GM12891 (cell line): Measurements from ENCODE around the gene SSH2.
"Not testable (repeated sequence)": the region's sequence is repeated elsewhere in the genome, so short reads cannot be mapped to it uniquely, and the experiment has no call there.

ENCODE experiments used
- DNase-seq: peaks from one replicate; pipeline ENCODE4 v3.0.0; 2011; ENCODE audit warnings: low spot score; ENCODE audit not compliant: insufficient read length
- FAIRE-seq: peaks from 2 replicates; lab custom pipeline; 2011; peaks lifted over from hg19 to GRCh38; lab: Jason Lieb, UNC
- PAX5 ChIP-seq: IDR thresholded peaks from 2 replicates; pipeline ENCODE4 v1.6.1; 2011; ENCODE audit warnings: low read length, moderate library complexity, mild to moderate bottlenecking; ENCODE audit not compliant: insufficient read depth, severe bottlenecking
- POLR2A ChIP-seq: IDR thresholded peaks from 2 replicates; pipeline ENCODE4 v1.6.1; 2011; ENCODE audit warnings: low read depth, low read length, control low read depth
- POLR2AphosphoS5 ChIP-seq: IDR thresholded peaks from 2 replicates; pipeline ENCODE4 v1.6.1; 2011; ENCODE audit warnings: low read depth, low read length, control low read depth
- POU2F2 ChIP-seq: IDR thresholded peaks from 2 replicates; pipeline ENCODE4 v1.6.1; 2011; ENCODE audit warnings: low read depth, mild to moderate bottlenecking, control low read depth, low read length, moderate library complexity
- SPI1 ChIP-seq: IDR thresholded peaks from 2 replicates; pipeline ENCODE4 v1.6.1; 2011; ENCODE audit warnings: low read depth, low read length, control low read depth
- TAF1 ChIP-seq: IDR thresholded peaks from 2 replicates; pipeline ENCODE4 v1.6.1; 2011; ENCODE audit warnings: low read depth, low read length, control low read depth

SSH2 gene

DNA sequence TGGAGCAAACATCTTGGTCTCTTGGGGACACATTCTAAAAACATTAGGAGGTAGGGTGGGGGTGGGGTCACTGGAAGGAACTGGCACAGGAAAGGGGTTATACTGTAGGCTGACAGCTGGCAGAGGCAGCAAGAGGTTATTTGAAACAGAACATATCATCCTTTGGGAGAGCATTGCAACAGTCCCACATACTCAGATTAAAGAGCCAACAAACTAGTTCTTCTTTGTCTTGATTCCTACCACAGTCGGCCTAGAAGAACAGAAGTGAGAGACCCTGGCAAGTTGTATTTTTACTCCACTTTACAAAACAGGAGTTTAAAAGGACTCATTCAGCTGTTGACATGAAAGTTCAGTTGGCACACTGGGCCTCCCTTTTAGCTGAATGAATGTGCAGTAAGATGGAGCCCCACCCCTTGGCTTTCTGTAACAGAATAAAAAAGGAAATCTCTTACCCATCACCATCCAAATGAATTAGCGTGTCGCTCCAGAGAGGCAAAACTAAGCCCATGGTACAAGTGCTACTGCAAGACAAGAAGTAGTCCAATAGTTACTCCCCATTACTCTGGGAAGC, 252.7 kb downstream of the SSH2 start:
- FAIRE-seq (no peak), DNase-seq (no peak)
- peak; percentile 16; the same call in 1 of the 2 replicates for TF ChIP-seq SPI1
- no peak for TF ChIP-seq TAF1

DNA sequence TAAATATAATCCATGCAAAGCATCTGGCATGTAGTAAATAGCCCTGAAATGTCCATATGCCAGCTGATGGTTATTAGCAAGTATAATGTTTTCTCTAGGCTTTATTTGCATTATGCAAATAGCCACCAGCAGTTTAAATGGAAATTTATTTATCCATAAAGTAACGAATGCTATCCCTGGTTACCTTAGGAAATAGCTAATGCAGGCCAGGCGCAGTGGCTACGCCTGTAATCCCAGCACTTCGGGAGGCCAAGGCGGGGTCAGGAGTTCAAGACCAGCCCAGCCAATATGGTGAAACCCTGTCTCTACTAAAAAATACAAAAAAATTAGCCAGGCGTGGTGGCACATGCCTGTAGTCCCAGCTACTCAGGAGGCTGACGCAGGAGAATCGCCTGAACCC, 254.1 kb downstream of the SSH2 start:
- not testable (repeated sequence) for DNase-seq, FAIRE-seq

- no peak for DNase-seq
- peak; percentile 80 for FAIRE-seq
- TF ChIP-seq PAX5 (no peak), SPI1 (no peak), TAF1 (no peak), POLR2AphosphoS5 (no peak), POU2F2 (no peak), POLR2A (no peak)
Observed at GRCh38 chr17:29674281-29674680, 255.7 kb downstream of the SSH2 start.

GRCh38 chr17:29671661-29672060, 258.4 kb downstream of the SSH2 start:
- TF ChIP-seq SPI1 (no peak), POU2F2 (no peak), POLR2AphosphoS5 (no peak), PAX5 (no peak), POLR2A (no peak), TAF1 (no peak)
- no peak for DNase-seq
- no peak for FAIRE-seq

DNA sequence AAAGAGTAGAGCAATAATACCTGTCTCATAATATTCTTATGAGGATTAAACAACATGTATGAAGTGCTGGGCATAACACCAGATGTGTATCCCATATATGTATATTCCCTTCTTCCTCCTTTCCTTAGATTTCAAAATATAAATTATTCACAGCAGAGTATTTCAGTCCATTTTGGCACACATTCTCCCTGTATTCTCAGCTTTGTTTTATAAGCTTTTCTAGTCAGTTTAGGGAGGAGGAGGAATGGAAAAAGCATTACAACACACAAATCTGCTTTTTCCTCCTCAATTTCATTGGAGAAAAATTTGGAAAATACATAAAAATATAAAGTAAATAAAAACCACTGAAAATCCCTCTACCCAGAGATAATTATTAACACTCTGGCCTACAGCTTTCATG, 260.8 kb downstream of the SSH2 start:
- FAIRE-seq (no peak), DNase-seq (no peak)
- no peak for TF ChIP-seq SPI1
- no peak for TF ChIP-seq PAX5
- no peak for TF ChIP-seq TAF1
- no peak for TF ChIP-seq POLR2AphosphoS5
- TF ChIP-seq POU2F2, result no peak
- no peak for TF ChIP-seq POLR2A

GRCh38 chr17:29667969-29668368, 262.1 kb downstream of the SSH2 start:
- FAIRE-seq, result no peak
- TF ChIP-seq TAF1, result no peak
- TF ChIP-seq POLR2AphosphoS5, result no peak
- TF ChIP-seq POLR2A, result no peak
- TF ChIP-seq SPI1, result no peak
- no peak for TF ChIP-seq PAX5
- no peak for TF ChIP-seq POU2F2
- no peak for DNase-seq

DNA sequence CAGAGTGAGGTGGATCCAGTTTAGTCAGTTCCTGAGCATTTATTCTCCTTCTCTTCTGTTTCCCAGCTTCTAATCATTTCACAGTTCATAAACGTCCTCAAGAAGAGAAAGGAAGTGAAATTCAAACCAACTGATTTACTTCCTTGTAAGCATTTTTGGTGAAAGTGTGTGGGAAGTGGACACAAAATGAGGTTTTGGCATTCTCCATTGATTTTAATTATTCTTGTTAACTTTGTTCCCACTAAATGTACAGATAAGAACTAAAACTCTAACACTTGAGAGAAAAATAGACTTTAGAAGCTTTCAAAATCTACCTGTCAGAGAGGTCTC, 264.6 kb downstream of the SSH2 start:
- no peak for DNase-seq
- TF ChIP-seq SPI1, result peak; percentile 87
- no peak for TF ChIP-seq TAF1
- no peak for FAIRE-seq

- no peak for DNase-seq
- TF ChIP-seq PAX5, result no peak
- no peak for TF ChIP-seq POLR2AphosphoS5
- TF ChIP-seq SPI1, result no peak
- no peak for TF ChIP-seq POU2F2
- no peak for TF ChIP-seq POLR2A
- no peak for TF ChIP-seq TAF1
- no peak for FAIRE-seq
Observed at GRCh38 chr17:29664743-29665480, 265.1 kb downstream of the SSH2 start.

DNA sequence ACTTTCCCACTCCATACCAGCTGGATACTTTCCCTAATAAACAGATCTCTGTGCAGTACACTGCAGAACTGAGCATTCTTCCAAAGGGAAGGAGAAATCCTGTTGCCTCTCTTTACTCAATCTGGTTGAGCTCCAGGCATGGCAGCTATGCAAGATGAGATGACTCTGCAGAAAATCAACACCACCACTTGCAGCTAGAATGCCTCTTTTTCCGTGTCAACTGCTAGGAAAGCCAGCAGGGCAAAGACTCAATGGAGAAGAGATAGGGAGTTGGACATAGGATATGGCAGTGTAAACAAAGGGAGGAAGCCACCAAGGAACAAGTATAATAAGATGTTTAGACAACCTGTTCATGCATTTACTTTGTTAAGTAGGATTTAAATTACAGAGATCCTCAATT, 266.9 kb downstream of the SSH2 start:
- FAIRE-seq, result no peak
- no peak for TF ChIP-seq SPI1
- TF ChIP-seq TAF1, result no peak
- no peak for DNase-seq

DNA sequence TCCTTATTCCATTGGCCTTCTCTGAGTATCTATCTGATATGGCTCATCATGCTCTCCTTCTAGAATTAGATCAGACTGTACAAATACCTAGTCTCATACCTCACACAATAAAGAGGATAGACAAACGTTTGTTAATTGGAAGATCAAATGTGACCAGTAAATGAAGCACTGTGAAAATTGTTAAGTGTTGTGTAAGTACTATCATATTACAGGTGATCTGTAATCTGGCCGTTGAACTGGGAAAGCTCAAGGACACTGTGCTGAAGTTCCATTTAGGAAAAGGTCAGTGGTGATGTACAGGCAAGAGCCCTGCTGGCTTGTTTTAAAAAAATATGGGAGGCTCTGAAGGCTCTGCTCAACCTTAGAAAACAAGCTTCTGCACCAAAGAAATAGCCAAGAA, 268.8 kb downstream of the SSH2 start:
- DNase-seq, result no peak
- FAIRE-seq, result no peak
- TF ChIP-seq TAF1, result no peak
- no peak for TF ChIP-seq POLR2AphosphoS5
- TF ChIP-seq POLR2A, result no peak
- TF ChIP-seq POU2F2, result no peak
- no peak for TF ChIP-seq SPI1
- no peak for TF ChIP-seq PAX5

- FAIRE-seq (no peak), DNase-seq (no peak)
- TF ChIP-seq POLR2AphosphoS5 (no peak), PAX5 (no peak), POLR2A (no peak), POU2F2 (no peak), SPI1 (no peak), TAF1 (no peak)
Observed at GRCh38 chr17:29659155-29659554, 270.9 kb downstream of the SSH2 start.
